Measurements from ENCODE around the gene CDK5RAP1.

GRCh38 chr20:33410081-33410742 lies 8.9 kb upstream of the CDK5RAP1 start:
- TF ChIP-seq POLR2A (IDR thresholded peaks at IDR 0.05) (no peak), CTCF (IDR thresholded peaks at IDR 0.05) (no peak)

Data from thyroid gland (tissue), 4 donors.